Measurements from ENCODE around the gene MPHOSPH8. TPM values are rescaled to one million over a fixed set of nuclear protein-coding genes. Genes with fewer than 3 reads are reported as not detected.

The MPHOSPH8 gene
- total RNA-seq, 1 donor from 2014 or later: 29.4 TPM

GRCh38 chr13:19713186-19713965 lies 79.9 kb downstream of the MPHOSPH8 start:
- Histone ChIP-seq H3K27me3 (ENCODE audit: low read depth) (no peaks in the 10 kb centered on the region), H3K9me3 (replicated peaks) (no peaks in the 10 kb centered on the region), H3K27ac (replicated peaks) (no peak overlapping the region), H3K4me1 (peaks cover 5% of the 10 kb centered on the region), H3K36me3 (peaks cover 7% of the 10 kb centered on the region), H3K4me3 (no peak overlapping the region)
- TF ChIP-seq CTCF (IDR thresholded peaks at IDR 0.05; ENCODE audit: borderline replicate concordance): no peak
- intact Hi-C loops (cut with micrococcal nuclease): no loop called here
- DNase-seq: no peak

DNA sequence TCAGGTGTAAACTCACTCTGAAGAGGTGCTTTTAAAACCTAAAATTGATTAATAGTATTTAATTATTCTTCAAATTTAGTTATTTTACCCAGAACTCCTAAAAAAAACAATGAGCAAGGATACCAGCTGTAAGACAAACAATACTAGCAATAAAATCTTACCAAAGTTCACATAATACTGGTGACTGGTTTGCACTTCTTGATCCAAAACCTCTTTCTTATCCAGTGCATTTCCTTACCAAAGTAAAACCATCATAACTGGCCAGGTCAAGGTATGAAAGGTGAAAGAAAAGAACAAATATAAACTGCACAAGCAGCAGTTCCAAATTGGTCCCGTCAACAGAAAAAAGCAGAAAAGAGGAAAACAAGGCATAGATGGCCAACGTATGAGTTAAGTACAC lies 86.6 kb downstream of the MPHOSPH8 start:
- Histone ChIP-seq H3K27me3 (ENCODE audit: low read depth) (no peaks in the 10 kb centered on the region), H3K4me3 (no peak overlapping the region), H3K27ac (replicated peaks) (no peak overlapping the region), H3K36me3 (peaks cover 7% of the 10 kb centered on the region), H3K9me3 (replicated peaks) (no peaks in the 10 kb centered on the region), H3K4me1 (no peaks in the 10 kb centered on the region)
- intact Hi-C loops (cut with micrococcal nuclease): no loop called here
- DNase-seq: no peak
- TF ChIP-seq CTCF (IDR thresholded peaks at IDR 0.05; ENCODE audit: borderline replicate concordance): no peak

Other genes with a start within 250 kb of the MPHOSPH8 start
- gene TPTE2, start 72.1 kb upstream of the MPHOSPH8 start, total RNA-seq: not detected
- gene PSPC1, start 149.3 kb downstream of the MPHOSPH8 start, total RNA-seq: 25.3 TPM
- gene ZMYM5, start 230.0 kb downstream of the MPHOSPH8 start, total RNA-seq: 7.5 TPM

All from left ventricle myocardium inferior (tissue), 1 donor.